HL-60 (cell line): ENCODE data around the gene HBE1.

Experiments
- DNase-seq, 2 experiments: peaks; one replicate each; pipeline ENCODE4 v3.0.0-alpha.2; 2010 to 2020; ENCODE audit warnings: low read depth in 1 of 2, low spot score in 1 of 2
- H3K27ac ChIP-seq: fragments of 250-450 bp; sonication (Bioruptor Pico); replicated peaks from 2 replicates; pipeline ENCODE4 v1.5.1; 2020; ENCODE audit warnings: mild to moderate bottlenecking, moderate library complexity
- H3K27me3 ChIP-seq: fragments of 250-450 bp; sonication (Bioruptor Pico); 2 replicates; pipeline ENCODE4 v1.5.1; 2021; ENCODE audit warnings: mild to moderate bottlenecking, moderate library complexity; ENCODE audit not compliant: insufficient read depth, poor library complexity, severe bottlenecking
- H3K4me3 ChIP-seq: replicated peaks from 2 replicates; pipeline ENCODE4 v1.5.1; 2011; ENCODE audit warnings: mild to moderate bottlenecking, control low read depth, low read length; ENCODE audit not compliant: insufficient read depth
- CTCF ChIP-seq: IDR thresholded peaks from one replicate; pipeline ENCODE4 v1.5.1; 2011; ENCODE audit warnings: low read length, control low read depth, inconsistent platforms; ENCODE audit not compliant: insufficient read depth
- GABPA ChIP-seq: IDR thresholded peaks from 2 replicates; pipeline ENCODE4 v1.6.1; 2012; ENCODE audit warnings: low read depth
- POLR2AphosphoS5 ChIP-seq: IDR thresholded peaks from 2 replicates; pipeline ENCODE4 v1.6.1; 2012; ENCODE audit warnings: low read depth
- REST ChIP-seq: IDR thresholded peaks from 2 replicates; pipeline ENCODE4 v1.6.1; 2012; ENCODE audit warnings: low read depth; ENCODE audit not compliant: insufficient replicate concordance
- SPI1 ChIP-seq: IDR thresholded peaks from 2 replicates; pipeline ENCODE4 v1.6.1; 2012; ENCODE audit warnings: low read depth, mild to moderate bottlenecking, borderline replicate concordance

HBE1 gene

GRCh38 chr11:5242933-5243815, 26.6 kb downstream of the HBE1 start:
- Histone ChIP-seq H3K4me3 (no peak overlapping the region), H3K27ac (no peak overlapping the region), H3K27me3 (no peaks in the 10 kb centered on the region)
- TF ChIP-seq REST (no peak), SPI1 (no peak), GABPA (no peak), POLR2AphosphoS5 (no peak), CTCF (no peak)
- no peak for DNase-seq

- no peak for DNase-seq
- Histone ChIP-seq H3K4me3 (no peak overlapping the region), H3K27ac (no peak overlapping the region), H3K27me3 (no peaks in the 10 kb centered on the region)
- TF ChIP-seq POLR2AphosphoS5 (no peak), GABPA (no peak), REST (no peak), SPI1 (no peak), CTCF (no peak)
These were observed 27.5 kb downstream of the HBE1 start for GRCh38 chr11:5242208-5242607.

- Histone ChIP-seq H3K27me3 (no peaks in the 10 kb centered on the region), H3K4me3 (no peak overlapping the region), H3K27ac (no peak overlapping the region)
- no peak for TF ChIP-seq POLR2AphosphoS5
- no peak for TF ChIP-seq SPI1
- no peak for TF ChIP-seq GABPA
- no peak for DNase-seq
These were observed 28.3 kb downstream of the HBE1 start for GRCh38 chr11:5241458-5241857.

- TF ChIP-seq CTCF, result no peak
- no peak for TF ChIP-seq POLR2AphosphoS5
- no peak overlapping the region for H3K27ac ChIP-seq
- no peak for DNase-seq
- no peaks in the 10 kb centered on the region for H3K27me3 ChIP-seq
- H3K4me3 ChIP-seq, result no peak overlapping the region
These were observed 29.3 kb downstream of the HBE1 start for GRCh38 chr11:5240458-5240857.
